H9 (cell line): ENCODE data around the gene MOV10. TPM values are rescaled to one million over a fixed set of nuclear protein-coding genes. Genes with fewer than 3 reads are reported as not detected.
A peak's percentile ranks its signal among the peaks of the same experiment; 100 is the strongest.

Experiments used
- DNase-seq: peaks from one replicate; pipeline ENCODE4 v3.0.0-alpha.2; 2017
- H2AFZ ChIP-seq: one replicate; pipeline ENCODE4 v1.6.1; 2013; ENCODE audit warnings: mild to moderate bottlenecking, low read length, control low read depth, moderate library complexity
- H2AK5ac ChIP-seq: 2 replicates; pipeline ENCODE4 v1.6.1; 2013; ENCODE audit warnings: low read length, control low read depth, mixed read lengths; ENCODE audit not compliant: insufficient read length
- H2BK120ac ChIP-seq: one replicate; pipeline ENCODE4 v1.6.1; 2013; ENCODE audit warnings: low read depth, mild to moderate bottlenecking, low read length, control low read depth, inconsistent platforms; ENCODE audit not compliant: poor library complexity, severe bottlenecking
- H2BK12ac ChIP-seq: 2 replicates; pipeline ENCODE4 v1.6.1; 2013; ENCODE audit warnings: low read length, control low read depth, mixed read lengths, low read depth; ENCODE audit not compliant: insufficient read length
- H2BK15ac ChIP-seq: 2 replicates; pipeline ENCODE4 v1.6.1; 2013; ENCODE audit warnings: low read depth, low read length, control low read depth
- H2BK20ac ChIP-seq: one replicate; pipeline ENCODE4 v1.6.1; 2013; ENCODE audit warnings: low read depth, mild to moderate bottlenecking, low read length, control low read depth, inconsistent platforms; ENCODE audit not compliant: poor library complexity, severe bottlenecking
- H2BK5ac ChIP-seq: 2 replicates; pipeline ENCODE4 v1.6.1; 2013; ENCODE audit warnings: low read length, control low read depth, mixed read lengths; ENCODE audit not compliant: insufficient read length
- H3K14ac ChIP-seq: 2 replicates; pipeline ENCODE4 v1.6.1; 2013; ENCODE audit warnings: low read length, control low read depth; ENCODE audit not compliant: insufficient read depth
- H3K18ac ChIP-seq: 2 replicates; pipeline ENCODE4 v1.6.1; 2013; ENCODE audit warnings: low read depth, mild to moderate bottlenecking, mixed read lengths, low read length, control low read depth; ENCODE audit not compliant: insufficient read length
- H3K23ac ChIP-seq: 2 replicates; pipeline ENCODE4 v1.6.1; 2013; ENCODE audit warnings: low read length, control low read depth, mixed read lengths, low read depth; ENCODE audit not compliant: insufficient read length
- H3K23me2 ChIP-seq: 2 replicates; pipeline ENCODE4 v1.6.1; 2013; ENCODE audit warnings: low read depth, mild to moderate bottlenecking, mixed read lengths, low read length, control low read depth; ENCODE audit not compliant: insufficient read length, poor library complexity, severe bottlenecking
- H3K27ac ChIP-seq: 2 replicates; pipeline ENCODE4 v1.5.1; 2013; ENCODE audit warnings: low read length, control low read depth, mixed read lengths, low read depth; ENCODE audit not compliant: insufficient read length
- H3K27me3 ChIP-seq: 2 replicates; pipeline ENCODE4 v1.6.1; 2013; ENCODE audit warnings: low read length, control low read depth, inconsistent platforms; ENCODE audit not compliant: insufficient read depth
- H3K4ac ChIP-seq: 2 replicates; pipeline ENCODE4 v1.6.1; 2013; ENCODE audit warnings: low read depth, mild to moderate bottlenecking, control low read depth, inconsistent platforms, low read length, moderate library complexity
- H3K4me1 ChIP-seq: 2 replicates; pipeline ENCODE4 v1.6.1; 2013; ENCODE audit warnings: low read length, control low read depth, inconsistent platforms; ENCODE audit not compliant: insufficient read depth
- H3K4me2 ChIP-seq: 2 replicates; pipeline ENCODE4 v1.6.1; 2013; ENCODE audit warnings: low read length, control low read depth, mixed read lengths; ENCODE audit not compliant: insufficient read length, insufficient read depth
- H3K56ac ChIP-seq: 2 replicates; pipeline ENCODE4 v1.6.1; 2013; ENCODE audit warnings: low read depth, mild to moderate bottlenecking, mixed read lengths, low read length, control low read depth; ENCODE audit not compliant: insufficient read length
- H3K79me1 ChIP-seq: 2 replicates; pipeline ENCODE4 v1.6.1; 2013; ENCODE audit warnings: low read depth, mild to moderate bottlenecking, moderate library complexity, low read length, control low read depth, inconsistent platforms; ENCODE audit not compliant: insufficient read depth, poor library complexity, severe bottlenecking
- H3K79me2 ChIP-seq: 2 replicates; pipeline ENCODE4 v1.6.1; 2013; ENCODE audit warnings: low read length, control low read depth, inconsistent platforms; ENCODE audit not compliant: insufficient read depth
- H3K9ac ChIP-seq: 2 replicates; pipeline ENCODE4 v1.6.1; 2013; ENCODE audit warnings: low read length, control low read depth, mixed read lengths; ENCODE audit not compliant: insufficient read length; ENCODE audit errors: extremely low read depth
- H3K9me3 ChIP-seq: one replicate; pipeline ENCODE4 v1.6.1; 2013; ENCODE audit warnings: low read depth, low read length, inconsistent platforms; ENCODE audit not compliant: control insufficient read depth
- H3T11ph ChIP-seq: one replicate; pipeline ENCODE4 v1.6.1; 2013; ENCODE audit warnings: mild to moderate bottlenecking, low read length, control low read depth, inconsistent platforms
- H4K20me1 ChIP-seq: one replicate; pipeline ENCODE4 v1.6.1; 2013; ENCODE audit not compliant: control insufficient read depth, insufficient read length, insufficient read depth
- H4K5ac ChIP-seq: 2 replicates; pipeline ENCODE4 v1.6.1; 2013; ENCODE audit warnings: low read depth, mild to moderate bottlenecking, mixed read lengths, low read length, control low read depth; ENCODE audit not compliant: insufficient read length
- H4K8ac ChIP-seq: replicated peaks from 2 replicates; pipeline ENCODE4 v1.6.1; 2013; ENCODE audit warnings: low read length, control low read depth, mixed read lengths, low read depth; ENCODE audit not compliant: insufficient read length
- H4K91ac ChIP-seq: 2 replicates; pipeline ENCODE4 v1.6.1; 2013; ENCODE audit warnings: low read depth, mild to moderate bottlenecking, moderate library complexity, mixed read lengths, low read length, control low read depth; ENCODE audit not compliant: insufficient read length
- H3K27ac Mint-ChIP-seq, 3 experiments: 2 replicates in 2 of 3; 3 replicates in 1 of 3; pipeline ENCODE4 v1.8.0; 2020 to 2021; ENCODE audit warnings: mixed read lengths in 3 of 3, mild to moderate bottlenecking in 1 of 3, moderate library complexity in 1 of 3
- H3K27me3 Mint-ChIP-seq: 2 replicates; pipeline ENCODE4 v1.8.0; 2021; ENCODE audit warnings: low read depth, mild to moderate bottlenecking, moderate library complexity, mixed read lengths
- H3K36me3 Mint-ChIP-seq, 3 experiments: 2 replicates in 2 of 3; 3 replicates in 1 of 3; pipeline ENCODE4 v1.8.0; 2020 to 2021; ENCODE audit warnings: low read depth in 3 of 3, mixed read lengths in 3 of 3; ENCODE audit not compliant: insufficient read depth in 1 of 3
- H3K4me1 Mint-ChIP-seq, 2 experiments: 2 replicates each; pipeline ENCODE4 v1.8.0; 2020; ENCODE audit warnings: mixed read lengths in 2 of 2
- H3K4me3 Mint-ChIP-seq, 2 experiments: 2 replicates in 1 of 2; 3 replicates in 1 of 2; pipeline ENCODE4 v1.8.0; 2020 to 2021; ENCODE audit warnings: mild to moderate bottlenecking in 2 of 2, mixed read lengths in 2 of 2, moderate library complexity in 1 of 2
- H3K9me3 Mint-ChIP-seq, 2 experiments: 2 replicates in 1 of 2; 3 replicates in 1 of 2; pipeline ENCODE4 v1.8.0; 2020; ENCODE audit warnings: mild to moderate bottlenecking in 2 of 2, mixed read lengths in 2 of 2, moderate library complexity in 1 of 2
- WGBS: extraction: QIAGEN DNeasy Blood & Tissue Kit; methylation state at CpG from one replicate; pipeline ENCODE4 v1.1.7; 2013; ENCODE audit warnings: missing lambda C conversion rate, low lambda C conversion rate, mixed read lengths; ENCODE audit not compliant: insufficient read length; ENCODE audit errors: extremely low coverage; 5-methylcytosine and 5-hydroxymethylcytosine counted together
- total RNA-seq: library from RNA; stranded (reverse); gene quantifications from 2 replicates; pipeline ENCODE4 v1.2.1, GENCODE V29; 2021
- TF ChIP-seq, protein P1 (sequence below): fragments of 200-600 bp; sonication (generic); conservative IDR thresholded peaks from 3 replicates; pipeline ENCODE4 v1.8.0; 2021; ENCODE audit warnings: antibody characterized with exemption, mild to moderate bottlenecking

Gene MOV10
- total RNA-seq, 1 experiment from 2014 or later: 77.8 TPM

DNA sequence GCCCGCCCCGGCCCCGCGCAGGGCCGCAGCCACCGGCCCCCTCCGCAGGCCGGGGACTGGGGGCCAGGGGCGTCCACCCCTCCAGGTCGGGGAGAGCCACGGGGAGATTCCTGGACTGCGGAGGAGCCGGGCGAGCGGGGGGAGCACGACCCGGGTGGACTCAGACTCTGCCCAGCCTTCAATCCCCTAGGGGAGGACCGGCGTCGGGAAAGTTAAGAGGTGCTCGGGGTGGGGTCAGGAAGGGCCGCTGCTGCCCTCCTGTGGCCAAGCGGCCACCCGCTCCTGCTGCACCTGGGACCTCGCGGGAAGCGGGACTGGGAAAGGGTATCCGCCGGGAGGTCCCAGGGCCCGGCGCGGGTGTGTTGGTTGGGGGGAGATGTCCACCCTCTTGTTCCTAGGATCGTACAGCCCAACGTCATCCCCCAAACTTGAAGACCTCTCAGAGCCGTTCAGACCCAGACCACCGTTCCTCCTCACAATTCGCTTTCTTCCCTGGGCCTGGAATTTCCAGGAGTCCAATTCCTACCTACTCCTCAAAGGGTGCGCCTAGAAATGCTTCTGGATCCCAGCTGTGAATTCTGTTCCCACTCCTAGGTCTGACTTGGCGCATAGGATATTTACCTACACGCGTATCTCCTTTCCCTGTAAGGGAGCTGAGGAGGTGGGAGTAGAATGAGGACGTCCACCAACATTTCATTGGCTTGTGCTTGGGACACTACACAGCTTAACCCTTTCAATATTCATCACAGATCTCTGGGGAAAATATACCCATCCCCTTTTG is 33.0 kb downstream of the MOV10 start:
- Histone ChIP-seq H4K5ac (no peak overlapping the region), H4K20me1 (no peaks in the 10 kb centered on the region), H3K4me1 (peaks cover 13% of the 10 kb centered on the region), H3T11ph (no peak overlapping the region), H3K9ac (no peak overlapping the region), H3K18ac (no peak overlapping the region), H2BK120ac (no peak overlapping the region), H2BK12ac (no peak overlapping the region), H2BK20ac (no peak overlapping the region), H3K27me3 (peaks cover 4% of the 10 kb centered on the region; the same call in 1 of the 2 replicates), H3K79me1 (no peaks in the 10 kb centered on the region), H2AFZ (no peak overlapping the region), H3K56ac (no peak overlapping the region), H3K79me2 (no peaks in the 10 kb centered on the region), H3K4ac (no peak overlapping the region), H2BK5ac (no peak overlapping the region), H3K4me2 (peak overlapping the region; percentile 66), H4K91ac (no peak overlapping the region), H2AK5ac (no peak overlapping the region), H3K27ac (no peak overlapping the region), H3K23ac (no peak overlapping the region), H3K14ac (no peak overlapping the region), H3K9me3 (no peaks in the 10 kb centered on the region), H3K23me2 (peaks cover 13% of the 10 kb centered on the region), H4K8ac (no peak overlapping the region), H2BK15ac (no peak overlapping the region)
- Mint-ChIP-seq H3K36me3 (peaks cover 10 to 31% (median 28%) of the 10 kb centered on the region in 3 experiments; a peak in 6 of 7 replicates), H3K4me1 (peaks cover 58 to 66% of the 10 kb centered on the region in 2 experiments), H3K9me3 (no peaks in the 10 kb centered on the region; a peak in 1 of 5 replicates), H3K27ac (peak overlapping the region in 2 of 3 experiments; percentile 30 to 81; a peak in 3 of 7 replicates), H3K4me3 (peak overlapping the region; percentile 72 to 79), H3K27me3 (peaks cover 56% of the 10 kb centered on the region)
- peak; percentile 94 for DNase-seq
- no CpG with 5 or more reads among the region's 42 CpGs for WGBS
- TF ChIP-seq, protein P1, sequence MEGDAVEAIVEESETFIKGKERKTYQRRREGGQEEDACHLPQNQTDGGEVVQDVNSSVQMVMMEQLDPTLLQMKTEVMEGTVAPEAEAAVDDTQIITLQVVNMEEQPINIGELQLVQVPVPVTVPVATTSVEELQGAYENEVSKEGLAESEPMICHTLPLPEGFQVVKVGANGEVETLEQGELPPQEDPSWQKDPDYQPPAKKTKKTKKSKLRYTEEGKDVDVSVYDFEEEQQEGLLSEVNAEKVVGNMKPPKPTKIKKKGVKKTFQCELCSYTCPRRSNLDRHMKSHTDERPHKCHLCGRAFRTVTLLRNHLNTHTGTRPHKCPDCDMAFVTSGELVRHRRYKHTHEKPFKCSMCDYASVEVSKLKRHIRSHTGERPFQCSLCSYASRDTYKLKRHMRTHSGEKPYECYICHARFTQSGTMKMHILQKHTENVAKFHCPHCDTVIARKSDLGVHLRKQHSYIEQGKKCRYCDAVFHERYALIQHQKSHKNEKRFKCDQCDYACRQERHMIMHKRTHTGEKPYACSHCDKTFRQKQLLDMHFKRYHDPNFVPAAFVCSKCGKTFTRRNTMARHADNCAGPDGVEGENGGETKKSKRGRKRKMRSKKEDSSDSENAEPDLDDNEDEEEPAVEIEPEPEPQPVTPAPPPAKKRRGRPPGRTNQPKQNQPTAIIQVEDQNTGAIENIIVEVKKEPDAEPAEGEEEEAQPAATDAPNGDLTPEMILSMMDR: peak; percentile 95
